ENCODE measurements around the gene HIBCH. TPM values are rescaled to one million over a fixed set of nuclear protein-coding genes. Genes with fewer than 3 reads are reported as not detected.
"Not testable (repeated sequence)": the region's sequence is repeated elsewhere in the genome, so short reads cannot be mapped to it uniquely, and the experiment has no call there.

The HIBCH gene
- total RNA-seq, 5 donors from 2014 or later (not counting 1 experiment from before 2014, with no cell fraction given): 15.5 to 19.8 (median 19.4) TPM

DNA sequence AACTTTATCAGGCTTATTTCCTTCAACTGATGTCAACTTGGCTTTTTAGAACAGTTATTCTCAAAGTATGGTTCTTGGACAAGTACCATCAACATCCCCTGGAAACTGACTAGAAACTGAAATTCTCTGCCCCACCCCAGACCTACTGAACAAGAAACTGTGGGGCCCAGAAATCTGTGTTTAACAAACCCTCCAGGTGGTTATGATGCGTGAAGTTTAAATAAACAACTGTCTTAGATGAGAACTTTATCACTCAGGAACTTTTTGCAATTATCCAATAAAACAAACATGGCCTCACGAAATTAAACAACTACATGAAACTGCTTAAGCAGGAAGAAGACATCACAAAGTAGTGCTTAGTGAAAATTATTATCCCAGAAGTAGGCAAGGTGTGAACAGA is 4.4 kb downstream of the HIBCH start:
- H3K36me3 ChIP-seq (ENCODE audit: control insufficient read depth in 2 of 2, extremely low read depth in 1 of 2, insufficient read depth in 1 of 2, low read length in 1 of 2): peaks cover 0 to 4% of the 10 kb centered on the region in 2 donors
- H3K9me3 ChIP-seq: no peaks in the 10 kb centered on the region
- H3K9me3 Mint-ChIP-seq: no peaks in the 10 kb centered on the region
- peaks cover 3 to 16% of the 10 kb centered on the region in 2 experiments for H3K4me1 ChIP-seq (ENCODE audit: control insufficient read depth in 1 of 2, extremely low read depth in 1 of 2, insufficient read depth in 2 of 2, low read length in 2 of 2)
- no peak overlapping the region for H3K4me3 ChIP-seq (ENCODE audit: control insufficient read depth in 1 of 2, extremely low read depth in 1 of 2, low read length in 1 of 2)
- no peaks in the 10 kb centered on the region for H3K27me3 Mint-ChIP-seq
- peaks cover 46 to 63% (median 59%) of the 10 kb centered on the region in 3 donors for H3K4me1 Mint-ChIP-seq
- DNase-seq: no peak
- H3K4me3 Mint-ChIP-seq: no peak overlapping the region
- no peak for ATAC-seq (replicated peaks in 1 of 4)
- no peak overlapping the region for H3K27ac Mint-ChIP-seq
- peaks cover 12% of the 10 kb centered on the region for H3K36me3 Mint-ChIP-seq
- POLR2A ChIA-PET: interaction anchor here in 1 of 2 donors (0.5 kb wide), 1 partner anchor 734 kb away, joined by 7 read pairs; no protein-coding TSS in a partner anchor
- CTCF ChIA-PET: no interaction called here
- H3K27ac ChIP-seq (ENCODE audit: low read length): no peak overlapping the region
- whole genome bisulfite sequencing (ENCODE audit: insufficient coverage): no CpG with 5 or more reads among the region's 2 CpGs
- no peaks in the 10 kb centered on the region for H3K27me3 ChIP-seq (replicated peaks in 1 of 2; ENCODE audit: control insufficient read depth in 2 of 2, extremely low read depth in 1 of 2, insufficient read depth in 2 of 2, low read length in 1 of 2)

DNA sequence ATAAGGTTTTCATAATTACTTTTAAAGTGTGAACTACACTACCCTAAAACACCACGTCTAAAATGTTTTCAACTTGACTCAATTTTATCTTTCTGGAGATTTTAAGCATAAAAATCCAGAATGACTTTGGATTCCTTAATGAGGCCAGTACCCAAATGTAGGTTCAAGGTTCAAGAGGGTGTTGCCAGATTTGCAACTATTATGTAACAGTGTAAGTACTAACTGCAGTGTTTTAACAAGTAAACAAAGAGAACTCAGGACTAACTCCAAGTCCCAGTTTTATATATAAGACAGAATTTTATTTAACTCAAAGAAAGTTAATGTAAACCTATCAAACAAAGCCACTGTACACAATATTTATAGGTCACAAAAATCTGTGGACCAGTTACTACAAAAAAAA is 5.7 kb downstream of the HIBCH start:
- Histone ChIP-seq H3K27ac (ENCODE audit: low read length) (no peak overlapping the region), H3K36me3 (ENCODE audit: control insufficient read depth in 2 of 2, extremely low read depth in 1 of 2, insufficient read depth in 1 of 2, low read length in 1 of 2) (peaks cover 0 to 8% of the 10 kb centered on the region in 2 donors), H3K9me3 (no peaks in the 10 kb centered on the region), H3K4me3 (ENCODE audit: control insufficient read depth in 1 of 2, extremely low read depth in 1 of 2, low read length in 1 of 2) (no peak overlapping the region), H3K27me3 (replicated peaks in 1 of 2; ENCODE audit: control insufficient read depth in 2 of 2, extremely low read depth in 1 of 2, insufficient read depth in 2 of 2, low read length in 1 of 2) (no peaks in the 10 kb centered on the region), H3K4me1 (ENCODE audit: control insufficient read depth in 1 of 2, extremely low read depth in 1 of 2, insufficient read depth in 2 of 2, low read length in 2 of 2) (peaks cover 3 to 11% of the 10 kb centered on the region in 2 experiments)
- ATAC-seq (replicated peaks in 1 of 4): no peak
- Mint-ChIP-seq H3K9me3 (no peaks in the 10 kb centered on the region), H3K4me1 (peaks cover 35 to 49% (median 48%) of the 10 kb centered on the region in 3 donors), H3K36me3 (peaks cover 18% of the 10 kb centered on the region), H3K27ac (no peak overlapping the region), H3K27me3 (no peaks in the 10 kb centered on the region), H3K4me3 (no peak overlapping the region)
- no CpG with 5 or more reads among the region's 1 CpG for WGBS (ENCODE audit: insufficient coverage)
- CTCF ChIA-PET: interaction anchor here (0.6 to 0.7 kb wide), 4 partner anchors 37 to 1834 kb away, joined by 3 read pairs; no protein-coding TSS in a partner anchor
- DNase-seq: no peak
- POLR2A ChIA-PET: no interaction called here

DNA sequence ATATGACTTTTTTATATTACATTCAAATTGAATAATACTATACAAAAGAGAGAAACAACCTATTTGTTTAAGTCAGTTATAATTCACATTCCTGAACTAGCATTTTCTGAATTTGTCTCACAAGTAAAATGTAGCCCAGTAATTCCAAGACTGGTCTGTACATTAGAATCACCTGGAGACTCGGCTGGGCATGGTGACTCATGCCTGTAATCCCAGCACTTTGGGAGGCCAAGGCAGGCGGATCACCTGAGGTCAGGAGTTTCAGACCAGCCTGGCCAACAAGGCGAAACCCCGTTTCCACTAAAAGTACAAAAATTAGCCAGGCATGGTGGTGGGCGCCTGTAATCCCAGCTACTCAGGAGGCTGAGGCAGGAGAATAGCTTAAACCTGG is 7.0 kb downstream of the HIBCH start:
- CTCF ChIA-PET; H3K4me3 ChIP-seq (ENCODE audit: control insufficient read depth in 1 of 2, extremely low read depth in 1 of 2, low read length in 1 of 2); DNase-seq; POLR2A ChIA-PET; H3K4me1 ChIP-seq (ENCODE audit: control insufficient read depth in 1 of 2, extremely low read depth in 1 of 2, insufficient read depth in 2 of 2, low read length in 2 of 2); H3K9me3 ChIP-seq; H3K27ac ChIP-seq (ENCODE audit: low read length); H3K27me3 ChIP-seq (replicated peaks in 1 of 2; ENCODE audit: control insufficient read depth in 2 of 2, extremely low read depth in 1 of 2, insufficient read depth in 2 of 2, low read length in 1 of 2); H3K4me3 Mint-ChIP-seq; H3K9me3 Mint-ChIP-seq; H3K27ac Mint-ChIP-seq; ATAC-seq (replicated peaks in 1 of 4); H3K27me3 Mint-ChIP-seq: not testable (repeated sequence)
- 75% methylated on average over 2 of the region's 5 CpGs for WGBS (ENCODE audit: insufficient coverage)
- Mint-ChIP-seq H3K36me3 (peaks cover 22% of the 10 kb centered on the region), H3K4me1 (peaks cover 28 to 38% (median 36%) of the 10 kb centered on the region in 3 donors)
- peaks cover 0 to 15% of the 10 kb centered on the region in 2 donors for H3K36me3 ChIP-seq (ENCODE audit: control insufficient read depth in 2 of 2, extremely low read depth in 1 of 2, insufficient read depth in 1 of 2, low read length in 1 of 2)

DNA sequence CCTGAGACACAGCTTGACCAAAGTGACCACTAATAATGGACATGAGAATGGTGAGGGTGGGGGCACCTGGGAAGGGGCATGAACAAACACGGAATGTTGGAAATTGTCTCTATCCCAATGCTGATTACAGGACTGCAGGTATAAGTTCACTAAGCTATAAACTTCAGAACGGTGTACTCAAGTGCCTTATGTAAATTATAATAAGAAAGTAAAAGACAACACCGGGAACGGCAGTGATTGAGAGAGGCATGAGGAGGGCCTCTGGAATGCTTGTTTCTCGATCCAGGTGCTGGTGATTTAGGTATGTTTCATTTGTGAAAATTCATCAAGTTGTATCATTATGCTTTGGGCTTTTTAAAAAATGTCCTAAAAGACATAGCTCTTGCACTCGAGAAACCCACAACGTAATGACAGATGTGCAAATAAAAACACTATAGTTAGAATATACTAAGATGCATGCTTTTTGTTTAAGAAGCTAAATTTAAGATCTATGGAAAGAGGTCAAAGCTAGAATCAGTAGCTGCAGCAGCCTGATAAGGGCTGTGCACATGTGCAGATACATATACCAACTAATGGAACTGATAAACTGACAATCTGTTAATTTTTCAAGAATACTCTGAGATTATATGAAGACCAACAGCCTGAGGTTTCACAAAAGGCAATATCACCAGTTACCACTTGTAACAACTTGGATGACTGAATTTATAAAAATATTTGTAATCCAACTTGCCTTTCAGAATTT is 7.6 kb downstream of the HIBCH start:
- Histone ChIP-seq H3K4me3 (ENCODE audit: control insufficient read depth in 1 of 2, extremely low read depth in 1 of 2, low read length in 1 of 2) (no peak overlapping the region), H3K36me3 (ENCODE audit: control insufficient read depth in 2 of 2, extremely low read depth in 1 of 2, insufficient read depth in 1 of 2, low read length in 1 of 2) (peaks cover 0 to 15% of the 10 kb centered on the region in 2 donors), H3K9me3 (no peaks in the 10 kb centered on the region), H3K27me3 (replicated peaks in 1 of 2; ENCODE audit: control insufficient read depth in 2 of 2, extremely low read depth in 1 of 2, insufficient read depth in 2 of 2, low read length in 1 of 2) (no peaks in the 10 kb centered on the region), H3K4me1 (ENCODE audit: control insufficient read depth in 1 of 2, extremely low read depth in 1 of 2, insufficient read depth in 2 of 2, low read length in 2 of 2) (peaks cover 0 to 2% of the 10 kb centered on the region in 2 experiments), H3K27ac (ENCODE audit: low read length) (no peak overlapping the region)
- no peak overlapping the region for H3K4me3 Mint-ChIP-seq
- peaks cover 23% of the 10 kb centered on the region for H3K36me3 Mint-ChIP-seq
- POLR2A ChIA-PET: no interaction called here
- H3K27ac Mint-ChIP-seq: no peak overlapping the region
- 100% methylated on average over 1 of the region's 7 CpGs for WGBS (ENCODE audit: insufficient coverage)
- no peak for DNase-seq
- ATAC-seq (replicated peaks in 1 of 4): no peak
- no peaks in the 10 kb centered on the region for H3K9me3 Mint-ChIP-seq
- CTCF ChIA-PET: no interaction called here
- H3K27me3 Mint-ChIP-seq: no peaks in the 10 kb centered on the region
- H3K4me1 Mint-ChIP-seq: peaks cover 22 to 33% (median 33%) of the 10 kb centered on the region in 3 donors

DNA sequence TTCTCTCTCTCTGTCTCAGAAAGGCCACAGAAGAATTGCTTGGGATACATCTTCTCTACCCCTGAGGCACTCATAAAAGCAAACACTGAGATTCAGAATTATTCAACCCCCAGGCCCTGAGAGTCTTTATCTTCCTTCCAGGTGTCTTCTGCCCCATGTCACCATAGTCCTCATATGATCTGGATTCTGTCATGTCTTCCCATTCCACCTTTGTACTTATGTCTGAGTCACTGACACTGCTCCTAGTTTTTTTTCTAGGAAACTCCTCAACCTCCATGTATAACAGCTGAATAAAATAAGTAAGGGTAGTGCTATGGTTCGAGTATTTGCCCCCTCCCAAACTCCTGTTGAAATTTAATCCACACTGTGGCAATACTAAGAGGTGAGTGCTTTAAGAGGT is 11.6 kb downstream of the HIBCH start:
- ChIA-PET CTCF (no interaction called here), POLR2A (no interaction called here)
- H3K4me1 Mint-ChIP-seq: peaks cover 17 to 33% (median 28%) of the 10 kb centered on the region in 3 donors
- no peaks in the 10 kb centered on the region for H3K9me3 ChIP-seq
- H3K4me3 ChIP-seq (ENCODE audit: control insufficient read depth in 1 of 2, extremely low read depth in 1 of 2, low read length in 1 of 2): no peak overlapping the region
- no CpG with 5 or more reads among the region's 1 CpG for WGBS (ENCODE audit: insufficient coverage)
- no peak overlapping the region for H3K27ac Mint-ChIP-seq
- DNase-seq (no peak), ATAC-seq (replicated peaks in 1 of 4) (no peak)
- H3K27me3 Mint-ChIP-seq: no peaks in the 10 kb centered on the region
- H3K27ac ChIP-seq (ENCODE audit: low read length): no peak overlapping the region
- H3K36me3 ChIP-seq (ENCODE audit: control insufficient read depth in 2 of 2, extremely low read depth in 1 of 2, insufficient read depth in 1 of 2, low read length in 1 of 2): peaks cover 0 to 22% of the 10 kb centered on the region in 2 donors
- H3K27me3 ChIP-seq (replicated peaks in 1 of 2; ENCODE audit: control insufficient read depth in 2 of 2, extremely low read depth in 1 of 2, insufficient read depth in 2 of 2, low read length in 1 of 2): no peaks in the 10 kb centered on the region
- peaks cover 42% of the 10 kb centered on the region for H3K36me3 Mint-ChIP-seq
- H3K9me3 Mint-ChIP-seq: no peaks in the 10 kb centered on the region
- no peaks in the 10 kb centered on the region for H3K4me1 ChIP-seq (ENCODE audit: control insufficient read depth in 1 of 2, extremely low read depth in 1 of 2, insufficient read depth in 2 of 2, low read length in 2 of 2)
- H3K4me3 Mint-ChIP-seq: no peak overlapping the region

DNA sequence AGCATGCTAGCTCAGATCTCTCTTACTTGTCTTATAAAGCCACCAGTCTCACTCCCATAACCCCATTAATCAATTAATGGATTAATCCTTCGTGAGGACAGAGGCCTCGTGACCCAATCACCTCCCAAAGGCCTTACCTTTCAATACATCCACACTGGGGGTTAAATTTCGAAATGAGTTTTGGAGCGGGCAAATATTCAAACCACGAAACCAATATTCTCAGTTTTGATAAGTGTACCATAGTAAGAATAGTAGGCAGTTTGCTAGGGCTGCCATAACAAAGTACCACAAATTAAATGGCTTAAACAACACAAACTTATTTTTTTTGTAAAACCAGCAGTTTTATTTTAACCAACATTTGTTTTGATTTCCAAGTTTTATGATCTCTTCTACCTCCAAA is 15.2 kb downstream of the HIBCH start:
- peaks cover 16 to 22% (median 20%) of the 10 kb centered on the region in 3 donors for H3K4me1 Mint-ChIP-seq
- H3K36me3 Mint-ChIP-seq: peaks cover 57% of the 10 kb centered on the region
- Histone ChIP-seq H3K4me3 (ENCODE audit: control insufficient read depth in 1 of 2, extremely low read depth in 1 of 2, low read length in 1 of 2) (no peak overlapping the region), H3K9me3 (no peaks in the 10 kb centered on the region), H3K27me3 (replicated peaks in 1 of 2; ENCODE audit: control insufficient read depth in 2 of 2, extremely low read depth in 1 of 2, insufficient read depth in 2 of 2, low read length in 1 of 2) (no peaks in the 10 kb centered on the region), H3K36me3 (ENCODE audit: control insufficient read depth in 2 of 2, extremely low read depth in 1 of 2, insufficient read depth in 1 of 2, low read length in 1 of 2) (peaks cover 0 to 23% of the 10 kb centered on the region in 2 donors), H3K4me1 (ENCODE audit: control insufficient read depth in 1 of 2, extremely low read depth in 1 of 2, insufficient read depth in 2 of 2, low read length in 2 of 2) (no peaks in the 10 kb centered on the region), H3K27ac (ENCODE audit: low read length) (no peak overlapping the region)
- H3K27me3 Mint-ChIP-seq: no peaks in the 10 kb centered on the region
- no CpG with 5 or more reads among the region's 5 CpGs for WGBS (ENCODE audit: insufficient coverage)
- H3K27ac Mint-ChIP-seq: no peak overlapping the region
- H3K4me3 Mint-ChIP-seq: no peak overlapping the region
- ChIA-PET POLR2A (no interaction called here), CTCF (no interaction called here)
- DNase-seq: no peak
- ATAC-seq (replicated peaks in 1 of 4): no peak
- H3K9me3 Mint-ChIP-seq: peaks cover 0 to 4% (median 0%) of the 10 kb centered on the region in 3 donors
